HUDEP-2 (cell line): ENCODE results near the gene SCAPER.

Experiments
- DNase-seq, 76 experiments: peaks; one replicate each; lab custom pipeline; 2025; ENCODE audit not compliant: unreplicated experiment in 76 of 76; lab: John Stamatoyannopoulos, UW

The SCAPER gene

DNA sequence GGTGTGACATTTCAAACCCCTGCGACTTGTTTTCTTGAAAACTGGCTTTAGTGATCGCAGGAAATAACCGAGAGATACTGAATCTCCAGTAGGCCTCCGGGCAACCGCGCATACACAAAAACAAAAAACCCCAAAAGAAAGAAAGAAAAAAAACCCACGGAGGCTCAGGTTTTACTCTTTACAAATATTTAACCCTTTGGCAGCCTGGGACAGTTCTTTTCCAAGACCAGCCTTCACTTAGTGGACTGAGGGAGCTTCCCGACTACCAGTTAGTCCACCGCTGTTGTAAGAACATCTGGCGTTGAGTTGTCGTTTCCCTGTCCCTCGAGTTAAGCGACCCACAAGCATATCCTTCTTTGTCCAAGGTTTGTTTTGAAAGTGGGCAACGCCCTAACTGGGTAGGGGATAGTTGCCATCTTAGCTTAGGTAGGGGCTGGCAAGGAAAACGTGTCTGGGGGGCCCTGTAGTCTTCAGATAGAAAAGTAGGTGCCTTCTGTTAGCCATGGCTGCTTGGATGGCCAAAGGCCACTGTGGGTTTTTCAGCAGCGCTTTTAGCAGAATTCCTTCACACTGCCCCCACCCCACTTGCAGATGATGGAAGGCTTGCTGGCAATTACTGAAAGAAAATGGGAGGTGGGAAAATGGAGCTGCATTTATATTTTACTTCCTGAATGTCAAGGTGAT, 561.7 kb downstream of the SCAPER start:
- DNase-seq: no peak

DNA sequence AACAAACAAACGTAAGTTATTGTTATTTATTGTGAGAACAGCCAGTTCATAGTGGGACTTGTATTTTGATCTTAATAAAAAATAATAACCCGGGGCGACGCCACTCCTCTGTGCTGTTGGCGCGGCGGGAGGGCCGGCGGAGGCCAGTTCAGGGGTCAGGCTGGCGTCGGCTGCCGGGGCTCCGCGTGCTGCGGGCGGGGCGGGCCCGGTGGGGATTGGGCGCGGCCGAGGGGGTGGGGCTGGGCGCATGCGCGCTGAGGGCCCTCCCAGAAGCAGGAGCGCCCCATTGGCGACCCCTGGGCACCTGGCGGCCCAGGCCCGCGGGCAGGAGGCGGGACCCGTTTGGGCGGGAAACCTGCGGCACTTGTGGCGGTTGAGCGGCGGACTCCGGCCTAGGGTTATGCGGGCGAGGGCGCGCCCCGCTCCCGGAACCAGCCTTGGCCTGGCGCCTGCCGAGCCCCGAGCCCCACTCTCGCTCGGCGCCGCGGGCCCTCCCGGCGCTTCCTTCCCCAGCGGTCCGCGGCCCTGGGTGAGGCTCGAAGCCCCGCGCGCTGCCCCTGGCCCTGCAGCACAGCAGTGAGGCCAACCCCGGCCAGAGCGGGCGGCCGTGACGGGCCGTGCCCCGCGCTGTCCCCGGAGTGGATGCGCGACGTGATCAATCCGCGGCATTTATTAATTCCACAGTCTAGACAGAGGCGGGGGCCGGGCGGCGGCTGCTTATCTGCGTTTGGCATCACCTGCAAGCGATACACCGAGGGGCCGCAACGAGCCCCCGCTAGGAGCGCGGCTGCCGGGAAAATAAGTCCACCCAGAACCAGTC, 562.5 kb downstream of the SCAPER start:
- peak in 7 of 76 experiments; percentile 6 to 33 (median 20) for DNase-seq

DNA sequence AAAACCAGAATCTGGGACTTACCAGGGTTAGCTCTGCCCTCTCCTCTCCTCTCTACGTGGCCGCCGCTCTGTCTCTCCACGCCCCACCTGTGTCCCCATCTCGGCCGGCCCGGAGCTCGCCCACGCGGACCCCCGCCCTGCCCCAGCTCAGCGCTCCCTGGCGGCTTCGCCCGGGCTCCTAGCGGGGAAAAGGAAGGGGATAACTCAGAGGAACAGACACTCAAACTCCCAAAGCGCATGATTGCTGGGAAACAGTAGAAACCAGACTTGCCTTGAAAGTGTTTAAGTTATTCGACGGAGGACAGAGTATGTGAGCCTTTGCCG, 563.1 kb downstream of the SCAPER start:
- no peak for DNase-seq

DNA sequence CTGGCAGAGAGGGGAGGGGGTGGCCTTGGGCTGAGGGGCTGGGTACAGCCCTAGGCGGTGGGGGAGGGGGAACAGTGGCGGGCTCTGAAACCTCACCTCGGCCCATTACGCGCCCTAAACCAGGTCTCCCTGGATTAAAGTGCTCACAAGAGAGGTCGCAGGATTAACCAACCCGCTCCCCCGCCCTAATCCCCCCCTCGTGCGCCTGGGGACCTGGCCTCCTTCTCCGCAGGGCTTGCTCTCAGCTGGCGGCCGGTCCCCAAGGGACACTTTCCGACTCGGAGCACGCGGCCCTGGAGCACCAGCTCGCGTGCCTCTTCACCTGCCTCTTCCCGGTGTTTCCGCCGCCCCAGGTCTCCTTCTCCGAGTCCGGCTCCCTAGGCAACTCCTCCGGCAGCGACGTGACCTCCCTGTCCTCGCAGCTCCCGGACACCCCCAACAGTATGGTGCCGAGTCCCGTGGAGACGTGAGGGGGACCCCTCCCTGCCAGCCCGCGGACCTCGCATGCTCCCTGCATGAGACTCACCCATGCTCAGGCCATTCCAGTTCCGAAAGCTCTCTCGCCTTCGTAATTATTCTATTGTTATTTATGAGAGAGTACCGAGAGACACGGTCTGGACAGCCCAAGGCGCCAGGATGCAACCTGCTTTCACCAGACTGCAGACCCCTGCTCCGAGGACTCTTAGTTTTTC, 563.6 kb downstream of the SCAPER start:
- no peak for DNase-seq

DNA sequence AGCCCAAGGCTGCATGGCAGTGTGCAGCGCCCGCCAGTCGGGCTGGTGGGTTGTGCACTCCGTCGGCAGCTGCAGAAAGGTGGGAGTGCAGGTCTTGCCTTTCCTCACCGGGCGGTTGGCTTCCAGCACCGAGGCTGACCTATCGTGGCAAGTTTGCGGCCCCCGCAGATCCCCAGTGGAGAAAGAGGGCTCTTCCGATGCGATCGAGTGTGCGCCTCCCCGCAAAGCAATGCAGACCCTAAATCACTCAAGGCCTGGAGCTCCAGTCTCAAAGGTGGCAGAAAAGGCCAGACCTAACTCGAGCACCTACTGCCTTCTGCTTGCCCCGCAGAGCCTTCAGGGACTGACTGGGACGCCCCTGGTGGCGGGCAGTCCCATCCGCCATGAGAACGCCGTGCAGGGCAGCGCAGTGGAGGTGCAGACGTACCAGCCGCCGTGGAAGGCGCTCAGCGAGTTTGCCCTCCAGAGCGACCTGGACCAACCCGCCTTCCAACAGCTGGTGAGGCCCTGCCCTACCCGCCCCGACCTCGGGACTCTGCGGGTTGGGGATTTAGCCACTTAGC, 564.3 kb downstream of the SCAPER start:
- peak in 14 of 76 experiments; percentile 9 to 48 (median 24) for DNase-seq

DNA sequence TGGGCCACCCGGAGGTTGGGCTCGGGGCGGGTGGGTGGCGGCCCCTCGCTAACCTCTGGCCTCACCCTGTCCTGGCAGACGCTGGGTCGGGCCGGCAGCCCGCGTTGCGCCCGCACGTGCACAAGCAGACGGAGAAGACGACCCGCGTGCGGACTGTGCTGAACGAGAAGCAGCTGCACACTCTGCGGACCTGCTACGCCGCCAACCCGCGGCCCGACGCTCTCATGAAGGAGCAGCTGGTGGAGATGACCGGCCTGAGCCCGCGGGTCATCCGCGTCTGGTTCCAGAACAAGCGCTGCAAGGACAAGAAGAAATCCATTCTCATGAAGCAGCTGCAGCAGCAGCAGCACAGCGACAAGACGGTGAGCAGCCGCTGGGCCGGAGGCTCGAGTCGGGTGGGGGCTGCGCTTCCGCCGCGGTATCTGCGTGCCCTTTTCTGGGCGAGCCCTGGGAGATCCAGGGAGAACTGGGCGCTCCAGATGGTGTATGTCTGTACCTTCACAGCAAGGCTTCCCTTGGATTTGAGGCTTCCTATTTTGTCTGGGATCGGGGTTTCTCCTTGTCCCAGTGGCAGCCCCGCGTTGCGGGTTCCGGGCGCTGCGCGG, 564.8 kb downstream of the SCAPER start:
- peak in 6 of 76 experiments; percentile 10 to 52 (median 38) for DNase-seq

DNA sequence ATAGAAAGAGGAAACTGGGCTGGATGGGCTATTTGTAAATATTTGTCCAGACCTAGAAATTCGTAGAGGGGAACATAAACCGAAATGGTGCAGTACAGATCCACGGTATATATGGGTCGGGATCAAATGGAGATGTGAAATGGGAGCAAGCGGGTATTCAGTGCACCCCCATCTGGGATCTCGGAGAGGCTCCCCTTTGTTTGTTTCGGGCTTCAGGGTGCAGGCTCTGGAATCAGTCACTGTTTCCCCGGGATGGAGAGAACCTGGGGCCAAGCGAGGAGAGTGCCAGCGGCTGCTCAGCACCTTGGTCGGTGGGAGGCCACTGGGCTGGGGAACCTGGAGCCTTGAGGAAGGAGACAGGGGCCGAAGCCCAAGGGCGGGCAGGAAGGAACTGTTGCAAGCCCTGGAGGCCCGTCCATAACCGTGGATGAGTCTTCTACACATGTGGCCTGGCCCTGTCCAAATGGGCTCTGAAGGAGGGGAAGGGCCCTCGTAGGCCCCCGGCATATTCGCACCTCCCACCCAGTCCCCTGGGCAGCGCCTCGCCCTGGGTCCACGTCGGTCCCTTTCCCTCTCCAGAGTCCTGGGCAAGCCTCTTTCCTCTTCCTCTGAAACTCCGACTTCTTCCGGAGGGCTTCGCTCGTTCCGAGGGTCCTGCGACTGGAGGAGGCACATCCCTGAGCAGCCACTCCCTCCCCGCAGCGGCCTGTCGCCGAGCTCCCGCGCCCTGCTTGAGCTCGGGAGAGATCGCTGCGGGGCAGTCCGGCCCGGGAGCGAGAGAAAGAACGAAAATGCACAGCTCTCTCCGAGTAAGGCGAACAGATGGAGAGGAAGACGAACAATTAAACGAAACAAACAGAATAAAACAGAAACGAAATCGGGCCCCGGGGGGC, 565.6 kb downstream of the SCAPER start:
- peak in 2 of 76 experiments; percentile 51 to 52 for DNase-seq

DNA sequence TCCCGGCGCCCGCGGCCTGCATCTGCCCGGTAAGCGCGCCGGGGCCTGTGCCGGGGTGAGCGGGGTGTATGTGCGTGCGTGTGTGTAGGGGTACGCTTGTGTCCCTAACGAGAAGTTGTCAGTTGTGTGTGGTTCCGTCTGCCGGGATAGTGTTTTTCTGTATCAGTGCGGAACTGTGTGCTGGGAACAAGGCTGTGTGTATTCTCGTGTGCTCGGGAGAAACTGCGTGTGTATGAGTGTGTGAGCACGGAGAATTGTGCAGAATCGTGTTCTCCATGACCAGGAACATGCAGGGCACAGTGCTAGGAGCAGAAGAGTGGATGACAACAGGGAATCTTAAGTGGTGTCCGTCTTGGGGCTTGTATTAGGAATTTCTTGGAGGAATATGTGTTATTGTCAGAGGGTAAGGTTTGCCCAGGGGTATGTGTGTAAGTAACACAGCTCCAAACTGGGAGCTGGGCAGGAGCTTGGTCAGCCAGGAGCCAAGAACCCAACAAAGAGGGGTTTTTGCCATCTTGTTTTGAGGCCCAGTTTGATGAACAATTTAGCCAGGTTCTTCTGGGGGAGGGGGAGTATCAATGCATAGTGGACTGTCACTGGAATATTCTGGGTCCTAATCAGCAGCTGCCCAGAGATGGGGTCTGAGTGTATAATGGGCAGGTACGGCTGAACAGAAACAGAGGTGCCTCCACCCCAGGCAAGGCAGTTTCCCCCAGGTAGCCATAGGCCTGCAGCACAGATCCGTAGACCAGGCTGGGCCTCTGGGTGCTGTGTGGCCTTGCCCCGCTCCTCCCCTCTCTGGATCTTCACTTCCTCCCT, 566.4 kb downstream of the SCAPER start:
- no peak for DNase-seq

DNA sequence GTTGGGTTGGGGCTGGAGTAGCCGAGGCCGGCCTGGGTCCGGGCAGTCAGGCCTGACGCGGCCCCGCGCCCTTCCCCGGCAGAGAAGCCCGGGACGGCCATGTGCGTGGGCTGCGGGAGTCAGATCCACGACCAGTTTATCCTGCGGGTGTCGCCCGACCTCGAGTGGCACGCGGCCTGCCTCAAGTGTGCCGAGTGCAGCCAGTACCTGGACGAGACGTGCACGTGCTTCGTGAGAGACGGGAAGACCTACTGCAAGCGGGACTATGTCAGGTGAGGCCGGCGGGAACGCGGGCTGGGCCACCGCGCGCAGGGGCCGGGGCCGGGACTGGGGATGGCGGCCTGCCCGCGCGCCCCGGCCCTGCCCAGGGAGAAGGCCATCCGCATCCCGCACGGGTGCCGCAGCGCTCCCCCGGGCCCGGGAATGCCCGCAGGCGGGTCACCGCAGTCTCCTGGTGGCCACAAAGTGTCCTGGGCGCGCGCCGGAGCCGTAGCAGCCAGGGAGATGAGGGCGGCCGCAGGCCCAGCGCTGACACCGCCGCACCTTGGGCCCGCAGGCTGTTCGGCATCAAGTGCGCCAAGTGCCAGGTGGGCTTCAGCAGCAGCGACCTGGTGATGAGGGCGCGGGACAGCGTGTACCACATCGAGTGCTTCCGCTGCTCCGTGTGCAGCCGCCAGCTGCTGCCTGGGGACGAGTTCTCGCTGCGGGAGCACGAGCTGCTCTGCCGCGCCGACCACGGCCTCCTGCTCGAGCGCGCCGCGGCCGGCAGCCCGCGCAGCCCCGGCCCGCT, 567.2 kb downstream of the SCAPER start:
- no peak for DNase-seq

DNA sequence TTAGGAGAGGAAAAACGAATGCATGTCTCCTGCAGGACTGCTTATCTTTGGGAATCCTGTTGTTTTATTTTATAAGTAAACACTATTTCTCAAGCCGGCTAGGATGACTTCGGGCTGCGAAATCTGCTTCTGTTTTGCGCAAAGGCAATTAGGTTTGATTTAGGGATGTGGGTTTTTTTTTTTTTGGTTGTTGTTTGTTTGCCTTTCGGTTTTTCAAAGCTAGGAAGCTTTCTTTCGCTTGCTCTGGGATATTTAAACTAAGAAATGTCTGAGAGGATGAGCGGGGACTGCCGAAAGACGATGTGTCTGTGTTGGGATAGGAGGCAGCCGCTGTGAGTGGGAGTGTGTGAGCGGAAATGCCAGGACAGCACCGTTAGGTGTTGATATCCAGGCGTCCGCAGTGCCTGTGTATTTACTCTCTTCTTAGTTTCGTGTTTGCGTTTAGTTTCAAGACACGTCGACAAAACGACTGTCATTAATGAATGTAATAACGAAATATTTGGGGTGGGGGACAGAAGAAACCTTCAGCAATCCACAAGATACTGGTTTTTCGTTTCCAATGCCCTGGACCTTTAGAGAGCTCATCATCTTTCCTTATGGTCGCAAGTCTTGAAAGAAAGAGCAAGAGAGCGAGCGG, 568.0 kb downstream of the SCAPER start:
- DNase-seq: peak in 7 of 76 experiments; percentile 11 to 35 (median 14)

DNA sequence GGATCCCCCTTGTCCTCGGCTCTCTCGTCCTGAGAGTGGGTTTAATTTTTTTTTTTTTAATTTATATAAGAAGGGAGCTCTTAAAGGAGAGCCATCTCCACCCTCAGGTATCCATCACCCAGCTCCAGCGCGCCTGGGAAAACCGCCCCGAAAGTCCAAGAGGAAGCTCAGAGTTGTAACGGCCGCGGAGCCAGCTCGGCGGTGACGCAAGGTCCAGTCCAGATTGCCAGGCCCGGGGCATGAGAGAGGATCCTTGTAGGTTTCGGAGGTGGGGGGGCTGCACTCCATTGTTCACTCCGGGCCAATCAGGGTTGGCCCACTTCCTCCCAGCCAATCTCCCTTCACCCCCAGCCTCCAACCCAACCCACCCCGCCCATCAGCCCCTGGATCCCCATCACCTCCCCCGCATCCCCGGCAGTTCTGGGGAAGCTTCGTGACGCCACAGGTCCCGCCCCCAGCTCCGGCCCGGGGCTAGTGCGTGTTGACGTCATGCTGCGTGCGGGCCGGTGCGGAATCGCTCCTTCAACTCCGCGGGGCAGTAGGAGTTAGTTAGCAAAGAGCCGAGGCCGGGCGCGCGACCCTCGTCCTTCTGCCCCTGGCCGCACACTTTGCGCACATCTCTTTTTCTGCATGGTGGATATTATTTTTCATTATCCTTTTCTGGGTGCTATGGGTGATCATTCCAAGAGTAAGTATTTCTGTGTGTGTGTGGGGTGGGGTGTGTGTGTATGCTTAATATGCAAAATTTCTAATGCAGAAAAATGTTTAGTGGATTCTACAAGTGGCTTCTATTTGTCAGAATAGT, 568.7 kb downstream of the SCAPER start, which contains the start of gene ISL2:
ISL2 (plus strand) TSS at position 520 of the 805 bp plus-strand sequence; CDS start at position 631, 111 bp downstream.
- DNase-seq: peak in 63 of 76 experiments; percentile 20 to 90 (median 66)

DNA sequence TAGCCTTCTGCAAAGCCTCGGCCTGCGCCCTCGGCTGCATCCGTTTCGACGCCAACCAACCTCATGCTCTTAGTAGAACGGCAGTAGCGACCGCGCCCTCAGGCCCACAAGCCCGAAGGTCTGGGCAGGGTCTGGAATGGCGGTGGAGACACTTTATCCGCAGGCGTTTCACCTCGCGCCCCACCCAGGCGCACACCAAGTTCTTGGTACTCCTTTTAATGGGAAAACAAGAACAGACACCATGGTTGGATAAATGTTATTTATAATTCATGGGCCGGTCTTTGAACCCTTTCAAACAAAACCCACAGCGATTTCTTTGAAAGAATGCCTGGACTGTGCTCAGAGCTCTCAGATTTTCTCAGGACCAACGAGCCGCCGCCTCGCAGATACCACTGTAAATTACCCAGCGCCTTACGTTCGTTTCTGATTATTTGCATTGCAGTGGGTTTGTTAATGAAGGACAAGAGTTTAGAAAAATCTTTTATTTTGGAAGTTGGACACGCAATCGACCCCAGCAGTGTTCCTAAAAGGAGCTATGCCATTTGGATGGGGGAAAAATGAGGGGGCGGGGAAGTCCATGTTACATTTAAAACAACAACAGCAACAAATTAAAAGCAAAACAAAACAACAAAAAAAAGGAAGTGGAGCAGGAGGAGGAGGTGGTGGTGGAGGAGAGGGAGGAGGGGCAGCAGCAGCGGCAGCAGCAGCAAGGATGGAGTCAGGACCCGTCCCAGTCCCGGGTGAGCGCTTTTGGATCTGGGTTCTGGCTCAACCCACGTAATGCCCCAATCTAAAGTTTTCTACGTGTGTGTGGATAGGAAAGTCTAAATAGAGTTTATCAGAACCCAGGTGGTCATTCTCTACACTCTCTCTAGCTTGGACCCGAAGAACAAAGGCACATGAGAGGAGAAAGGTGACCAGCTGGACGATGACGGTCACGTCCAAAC, 569.6 kb downstream of the SCAPER start:
- DNase-seq: peak in 2 of 76 experiments; percentile 5 to 11

DNA sequence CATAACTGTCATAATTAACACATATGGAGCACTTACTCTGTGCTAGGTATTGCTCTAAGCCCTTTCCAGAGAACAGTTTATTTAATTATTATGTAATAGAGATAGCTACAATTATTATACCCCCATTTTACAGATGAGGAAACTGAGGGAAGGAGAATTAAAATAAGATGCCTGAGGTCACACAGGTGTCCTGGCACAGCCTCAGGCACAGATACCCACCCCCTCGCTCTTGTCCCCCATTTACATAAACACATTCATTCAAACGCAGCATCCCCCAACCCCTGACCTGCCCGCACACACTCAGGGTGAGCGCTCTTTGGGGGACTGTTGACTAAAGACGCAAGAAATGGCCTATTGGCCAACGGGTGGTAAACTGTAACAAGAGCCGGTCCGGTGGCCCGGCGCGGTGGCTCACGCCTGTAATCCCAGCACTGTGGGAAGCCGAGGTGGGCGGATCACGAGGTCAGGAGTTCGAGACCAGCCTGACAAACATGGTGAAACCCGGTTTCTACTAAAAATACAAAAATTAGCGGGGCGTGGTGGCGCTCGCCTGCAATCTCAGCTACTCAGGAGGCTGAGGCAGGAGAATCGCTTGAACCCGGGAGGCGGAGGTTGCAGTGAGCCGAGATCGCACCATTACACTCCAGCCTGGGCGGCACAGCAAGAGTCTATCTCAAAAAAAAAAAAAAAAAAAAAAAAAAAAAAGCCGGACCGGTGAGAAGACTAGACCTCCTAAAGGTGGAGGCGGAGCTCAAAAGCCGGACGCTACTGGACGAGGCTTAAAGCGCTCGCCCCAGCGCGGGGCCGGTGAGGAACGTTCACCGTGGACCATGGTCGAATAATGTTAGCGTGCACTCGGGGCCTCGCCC, 570.5 kb downstream of the SCAPER start:
- no peak for DNase-seq

DNA sequence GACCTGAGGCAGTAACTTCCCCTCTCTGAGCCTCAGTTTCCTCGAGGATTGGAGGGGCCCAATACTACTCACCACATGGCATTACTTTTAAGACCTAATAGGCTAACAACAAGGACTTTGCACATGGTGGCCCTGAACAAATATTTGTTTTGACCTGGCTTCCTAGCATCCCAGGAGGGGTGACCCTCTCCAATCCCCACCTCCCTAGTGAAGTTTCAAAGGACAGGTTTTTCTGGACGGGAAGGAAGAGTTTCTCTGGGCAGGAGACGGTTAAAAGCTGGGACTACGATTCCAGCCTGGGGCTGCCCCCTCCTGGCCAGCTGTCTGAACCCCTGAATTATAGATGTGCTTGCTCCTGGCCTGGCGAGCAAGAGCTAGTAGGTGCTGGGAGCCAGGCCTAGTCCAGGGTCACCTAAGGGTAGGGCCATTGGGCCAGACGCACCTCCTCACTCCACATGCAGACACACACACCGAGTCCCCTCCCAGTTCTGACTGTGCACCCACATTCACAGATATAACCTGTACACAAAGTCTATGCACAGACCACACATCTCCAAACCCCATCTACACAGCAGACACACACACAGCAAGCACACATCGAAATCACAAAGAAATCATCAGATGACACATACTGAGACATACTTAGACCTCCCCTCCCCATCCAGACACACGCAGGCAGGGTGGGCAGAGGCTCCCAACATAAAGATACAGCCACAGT, 571.3 kb downstream of the SCAPER start:
- DNase-seq: peak in 2 of 76 experiments; percentile 17 to 29
